ENCODE data around the gene TMEM87B.
"Not testable (repeated sequence)": the region's sequence is repeated elsewhere in the genome, so short reads cannot be mapped to it uniquely, and the experiment has no call there.

The TMEM87B gene

DNA sequence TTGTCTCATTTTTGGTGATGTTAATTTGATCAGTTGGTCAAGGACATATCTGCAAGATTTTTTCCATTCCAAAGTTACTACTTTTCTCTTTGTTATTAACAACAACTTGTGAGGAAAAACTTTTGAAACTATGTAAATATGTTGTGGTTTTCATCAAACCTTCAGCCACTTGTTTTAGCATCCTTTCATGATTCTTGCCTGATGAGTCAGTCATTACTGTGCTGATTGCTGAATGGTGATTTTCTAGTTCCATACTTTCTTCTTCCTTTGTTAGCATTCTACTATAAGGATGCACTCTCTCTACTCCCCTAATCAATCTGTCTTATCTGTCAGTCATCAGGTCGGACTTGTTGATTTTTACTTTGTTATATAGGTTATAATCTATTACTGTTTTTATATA is 10.9 kb downstream of the TMEM87B start:
- DNase-seq (ENCODE audit: low spot score) = peak; percentile 65

DNA sequence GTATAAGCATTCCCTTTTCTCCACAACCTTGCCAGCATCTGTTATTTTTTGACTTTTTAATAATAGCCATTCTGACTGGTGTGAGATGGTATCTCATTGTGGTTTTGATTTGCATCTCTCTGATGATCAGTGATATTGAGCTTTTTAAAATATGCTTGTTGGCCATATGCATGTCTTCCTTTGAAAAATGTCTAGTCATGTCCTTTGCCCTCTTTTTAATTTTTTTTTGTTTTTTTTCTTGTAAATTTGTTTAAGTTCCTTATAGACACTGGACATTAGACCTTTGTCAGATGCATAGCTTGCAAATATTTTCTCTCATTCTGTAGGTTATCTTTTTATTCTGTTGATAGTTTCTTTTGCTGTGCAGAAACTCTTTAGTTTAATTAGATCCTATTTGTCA is 14.7 kb downstream of the TMEM87B start:
- DNase-seq (ENCODE audit: low spot score) = not testable (repeated sequence)

DNA sequence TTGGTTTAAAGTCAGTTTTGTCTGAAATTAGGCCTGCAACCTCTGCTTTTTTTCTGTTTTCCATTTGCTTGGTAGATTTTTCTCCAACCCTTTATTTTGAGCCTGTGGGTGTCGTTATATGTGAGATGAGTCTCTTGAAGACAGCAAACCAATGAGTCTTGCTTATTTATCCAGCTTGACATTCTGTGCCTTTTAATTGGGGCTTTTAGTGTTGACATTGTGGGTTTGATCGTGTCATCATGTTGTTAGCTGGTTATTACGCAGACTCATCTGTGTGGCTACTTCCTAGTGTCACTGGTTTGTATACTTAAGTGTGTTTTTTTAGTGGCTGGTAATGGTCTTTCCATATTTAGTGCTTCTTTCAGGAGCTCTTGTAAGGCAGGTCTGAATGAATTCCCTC is 18.8 kb downstream of the TMEM87B start:
- no peak for DNase-seq (ENCODE audit: low spot score)

DNA sequence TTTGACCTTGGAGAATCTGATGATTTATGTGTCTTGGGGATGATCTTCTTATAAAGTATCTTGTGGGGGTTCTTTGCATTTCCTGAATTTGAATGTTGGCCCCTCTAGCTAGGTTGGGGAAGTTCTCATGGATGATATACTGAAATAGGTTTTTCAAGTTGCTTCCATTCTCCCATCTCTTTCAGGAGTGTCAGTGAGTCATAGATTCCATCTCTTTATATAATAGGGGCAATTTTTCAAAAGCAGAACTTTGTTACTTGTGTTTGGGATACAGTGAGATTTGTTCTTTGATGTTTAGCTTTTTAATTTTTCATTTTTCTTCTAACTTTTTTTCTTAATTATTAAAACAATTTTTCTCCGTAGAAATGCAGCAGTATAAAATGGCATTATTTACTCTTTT is 19.4 kb downstream of the TMEM87B start:
- no peak for DNase-seq (ENCODE audit: low spot score)

DNA sequence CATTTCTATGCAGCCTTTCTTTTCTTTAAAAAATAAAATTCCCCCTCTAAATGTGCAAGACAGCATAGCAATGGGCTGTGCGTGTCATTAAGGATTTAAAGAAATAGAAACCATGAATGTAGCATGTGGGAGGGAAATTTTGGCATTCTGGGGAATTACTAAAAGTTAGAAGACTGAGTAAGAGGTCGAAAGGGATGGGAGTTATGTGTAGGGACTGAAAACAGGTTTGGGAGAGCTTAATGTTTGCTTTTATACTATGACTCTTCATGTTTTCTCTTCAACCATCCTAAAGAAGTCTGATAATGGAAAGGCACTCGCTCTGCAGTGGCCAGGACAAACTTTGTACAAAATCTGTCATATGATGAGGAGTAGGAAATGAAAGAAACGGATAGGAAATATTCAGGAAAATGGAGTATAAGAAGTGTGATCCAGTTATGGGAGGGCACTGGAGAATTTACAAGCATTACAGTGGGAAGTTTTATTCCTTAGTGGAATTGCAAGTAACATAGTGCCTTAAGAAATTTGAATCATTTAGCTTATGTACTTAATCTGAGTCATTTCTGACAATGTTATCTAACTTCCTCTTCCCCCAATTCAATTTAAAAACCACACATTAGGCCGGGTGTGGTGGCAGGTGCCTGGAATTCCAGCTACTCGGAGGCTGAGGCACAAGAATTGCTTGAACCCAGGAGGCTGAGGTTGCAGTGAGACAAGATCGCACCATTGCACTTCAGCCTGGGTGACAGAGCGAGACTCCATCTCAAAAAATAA is 20.6 kb downstream of the TMEM87B start:
- no peak for DNase-seq (ENCODE audit: low spot score)

DNA sequence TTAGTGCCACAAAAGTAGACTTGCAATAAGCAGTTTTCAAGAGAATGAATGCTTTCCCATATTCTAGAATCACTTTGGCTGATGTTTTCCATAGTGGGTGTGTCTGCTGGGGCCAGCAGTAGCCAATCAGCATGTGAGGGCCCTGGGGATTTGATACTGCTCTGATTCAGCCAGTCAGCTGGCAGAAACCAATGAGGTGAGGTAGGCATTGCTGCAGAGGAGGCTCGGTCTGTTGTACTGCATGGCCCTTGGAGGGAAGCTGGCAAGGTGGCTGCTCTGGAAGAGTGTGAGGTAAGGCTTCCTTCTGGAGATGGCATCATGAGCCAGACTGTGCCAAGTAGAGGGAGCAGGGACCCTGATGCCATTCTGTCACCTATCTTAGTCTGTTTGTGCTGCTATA is 22.7 kb downstream of the TMEM87B start:
- DNase-seq (ENCODE audit: low spot score) = no peak

DNA sequence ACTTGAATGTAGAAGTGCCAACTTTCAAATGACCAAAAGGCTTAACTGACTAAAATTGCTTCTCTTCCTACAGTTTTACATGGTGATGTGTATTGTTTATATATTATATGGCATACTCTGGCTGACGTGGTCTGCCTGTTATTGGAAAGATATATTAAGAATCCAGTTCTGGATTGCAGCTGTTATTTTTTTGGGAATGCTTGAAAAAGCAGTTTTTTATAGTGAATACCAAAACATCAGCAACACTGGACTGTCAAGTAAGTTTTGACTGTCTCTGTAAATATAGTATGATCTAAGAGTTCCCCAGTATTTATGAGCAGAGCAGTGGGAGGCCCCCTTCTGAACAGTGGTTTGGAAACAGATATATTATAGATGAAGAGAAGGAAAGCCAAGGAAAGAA is 26.2 kb downstream of the TMEM87B start:
- DNase-seq (ENCODE audit: low spot score) = no peak

DNA sequence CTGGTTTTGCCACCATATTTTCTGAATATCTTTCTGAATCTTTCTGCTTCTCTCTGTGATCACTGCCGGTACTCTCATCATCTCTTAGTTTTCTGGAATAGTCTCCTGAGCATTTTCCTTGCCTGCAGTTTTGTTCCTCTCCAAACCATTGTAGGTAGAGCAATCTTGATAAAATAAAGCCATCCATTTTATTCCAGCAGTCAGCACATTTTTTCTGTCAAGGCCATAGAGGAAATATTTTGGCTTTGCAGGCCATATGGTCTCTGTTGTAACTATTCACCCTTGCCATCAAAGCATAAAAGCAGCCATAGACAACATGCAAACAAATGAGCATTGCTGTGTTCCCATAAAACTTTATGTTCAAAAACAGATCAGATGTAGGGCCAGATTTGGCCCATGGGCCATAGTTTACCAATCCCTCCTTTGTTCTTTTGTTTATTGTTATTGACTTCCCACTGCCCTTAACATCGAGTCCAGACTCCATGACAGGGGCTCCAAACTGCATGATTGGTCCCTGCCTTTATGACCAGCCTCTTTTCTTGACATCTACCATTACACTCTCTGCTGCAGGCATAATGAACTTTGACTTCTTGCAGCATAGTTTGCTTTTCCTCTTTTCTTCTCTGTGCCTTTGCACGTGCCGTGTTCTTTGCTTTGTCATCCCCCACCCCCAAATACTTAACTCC is 29.8 kb downstream of the TMEM87B start:
- no peak for DNase-seq (ENCODE audit: low spot score)

DNA sequence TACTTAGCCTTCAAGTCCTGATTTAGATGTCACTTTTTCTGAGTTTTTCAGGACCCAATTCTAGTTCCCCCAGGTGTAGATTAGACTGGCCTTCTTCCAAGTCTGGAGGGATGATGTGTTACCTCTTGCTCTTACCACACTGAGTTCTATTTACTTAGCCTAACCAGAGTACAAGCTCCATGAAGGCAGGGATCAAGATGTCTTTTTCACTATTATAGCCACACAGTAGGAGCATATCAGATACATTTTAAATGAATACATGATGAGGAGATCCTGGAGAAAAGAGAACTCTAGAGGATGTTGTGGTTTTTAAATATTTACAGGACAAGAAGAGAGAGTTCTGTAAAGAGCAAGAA is 30.3 kb downstream of the TMEM87B start:
- no peak for DNase-seq (ENCODE audit: low spot score)

DNA sequence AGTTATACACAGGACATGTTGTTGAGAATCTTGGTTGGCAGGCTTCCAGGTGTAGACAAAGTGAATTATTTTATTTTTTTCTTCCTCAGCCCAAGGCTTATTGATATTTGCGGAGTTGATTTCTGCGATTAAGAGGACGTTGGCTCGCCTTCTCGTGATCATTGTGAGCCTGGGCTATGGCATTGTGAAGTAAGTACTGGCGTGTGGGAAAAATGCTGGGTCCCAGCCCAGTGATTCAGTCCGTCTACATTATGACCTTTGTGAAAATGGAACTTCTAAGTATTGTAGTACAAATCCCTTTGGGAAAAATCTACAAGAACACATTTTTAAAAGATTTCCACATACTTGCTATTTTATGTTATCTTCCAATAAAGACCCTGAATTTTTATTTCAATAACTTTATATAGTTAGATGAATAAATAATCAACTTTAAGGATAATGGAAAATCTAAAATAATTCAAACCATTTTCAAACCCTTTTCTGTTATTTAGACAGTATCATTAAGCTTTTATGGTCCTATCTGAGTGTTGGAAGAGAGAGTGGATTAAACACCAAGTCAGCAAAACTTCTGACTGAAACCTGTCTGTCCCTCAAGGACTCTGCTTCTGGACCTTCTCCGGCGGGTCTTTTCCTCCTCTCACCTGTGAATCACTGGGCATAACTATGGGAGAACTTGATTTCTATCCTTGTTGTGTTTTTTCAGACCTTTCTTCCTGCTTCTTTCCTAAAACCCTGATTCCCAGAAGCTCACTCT is 31.0 kb downstream of the TMEM87B start:
- no peak for DNase-seq (ENCODE audit: low spot score)

DNA sequence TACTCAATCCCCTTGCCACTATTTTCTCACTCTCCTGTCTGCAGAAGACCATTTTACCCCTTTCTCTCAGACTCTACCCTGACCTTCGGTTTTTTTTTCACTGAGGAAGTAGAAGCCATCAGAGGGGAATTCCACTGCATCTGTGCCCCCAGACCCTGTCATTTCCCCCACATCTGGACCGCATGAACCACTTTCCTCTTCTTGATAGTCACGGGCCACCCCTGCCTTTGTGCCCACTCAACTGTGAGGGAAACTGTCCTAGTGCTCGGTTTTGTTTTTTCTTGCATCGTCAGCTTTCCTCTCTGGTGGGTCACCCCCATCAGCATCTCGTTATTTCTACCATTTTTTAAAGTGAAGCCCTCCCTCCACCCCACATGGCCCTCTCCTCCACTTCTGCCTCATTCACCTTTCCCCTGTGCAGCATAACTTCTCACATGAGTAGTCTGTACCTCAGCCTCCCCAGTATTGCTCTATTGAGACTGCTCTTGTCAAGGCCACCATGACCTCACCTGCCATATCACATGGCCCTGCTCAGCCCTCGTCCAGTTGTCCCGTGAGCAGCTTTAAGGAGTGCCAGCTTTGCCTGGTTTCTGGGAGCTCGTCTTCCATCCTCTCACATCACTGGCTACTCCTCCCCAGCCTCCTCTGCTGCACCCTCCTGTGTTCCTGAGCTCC is 32.4 kb downstream of the TMEM87B start:
- no peak for DNase-seq (ENCODE audit: low spot score)

DNA sequence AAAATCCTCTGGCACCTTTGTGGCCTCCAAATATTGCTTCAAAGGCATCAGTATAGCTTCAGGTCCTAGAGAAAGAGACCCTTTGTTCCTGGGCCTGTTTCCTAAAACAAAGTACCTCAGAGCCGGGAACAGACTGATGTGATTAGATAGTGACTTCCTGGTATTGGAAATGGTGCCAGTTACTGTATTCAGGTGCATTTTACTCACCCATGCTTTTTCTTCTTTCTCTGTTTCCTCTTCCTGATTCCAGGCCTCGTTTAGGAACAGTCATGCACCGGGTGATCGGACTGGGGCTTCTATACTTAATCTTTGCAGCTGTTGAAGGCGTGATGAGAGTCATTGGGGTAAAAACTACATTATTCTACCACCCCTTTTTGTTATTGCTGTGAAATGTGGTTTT is 34.3 kb downstream of the TMEM87B start:
- no peak for DNase-seq (ENCODE audit: low spot score)

DNA sequence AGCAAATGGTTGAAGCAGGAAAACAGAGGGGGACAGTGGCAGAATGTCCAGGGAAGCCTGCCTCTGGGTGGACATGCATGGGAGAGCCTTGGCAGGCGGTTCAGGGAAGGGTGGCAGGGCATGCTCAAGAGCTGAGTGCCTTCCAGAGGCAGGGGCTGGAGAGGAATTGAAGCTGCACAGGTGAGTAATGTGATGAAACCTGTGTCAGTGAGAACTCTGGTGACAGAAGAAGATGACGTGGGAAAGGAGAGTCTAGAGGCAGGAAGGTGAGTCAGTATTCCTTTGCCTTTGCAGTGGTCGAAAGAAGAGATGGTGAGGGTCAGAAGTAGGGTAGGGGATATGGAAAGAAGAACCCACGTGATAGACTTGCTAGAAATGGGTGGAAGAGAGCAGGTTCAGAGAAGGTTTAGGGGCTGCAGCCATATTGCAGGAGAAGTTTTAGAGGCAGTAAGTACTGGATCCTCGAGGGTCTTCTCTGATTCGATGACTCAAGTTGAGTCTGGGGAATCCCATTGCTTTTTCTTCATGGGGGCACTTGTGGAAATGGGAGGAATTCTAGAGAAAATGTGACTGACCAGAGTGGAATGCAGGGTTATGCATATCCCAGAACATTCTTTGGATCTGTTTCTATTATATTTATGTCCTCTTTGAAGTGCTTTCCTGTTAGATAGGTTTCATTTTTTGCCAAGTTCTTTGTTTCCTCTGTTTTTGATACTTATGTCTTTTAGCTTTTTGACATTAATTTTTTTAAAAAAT is 37.4 kb downstream of the TMEM87B start:
- peak; percentile 43 for DNase-seq (ENCODE audit: low spot score)

DNA sequence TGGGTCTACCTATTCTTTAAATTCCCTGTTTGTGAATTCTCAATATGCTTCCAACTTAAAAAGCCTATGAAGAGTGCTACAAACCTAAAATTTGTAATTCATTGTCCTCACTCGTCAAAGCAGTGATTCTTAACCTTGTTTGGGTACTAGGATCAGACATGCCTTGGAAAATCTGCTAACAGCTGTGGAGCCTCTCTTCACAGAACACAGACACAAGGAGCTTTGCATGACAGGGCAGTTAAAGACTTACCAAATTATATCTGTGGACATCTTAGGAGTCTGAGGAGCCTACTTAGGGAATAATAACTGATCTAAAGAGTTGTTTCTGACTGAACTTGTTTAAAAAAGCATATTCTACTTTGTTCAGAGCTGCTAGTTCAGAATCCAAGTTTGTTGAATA is 38.1 kb downstream of the TMEM87B start:
- DNase-seq (ENCODE audit: low spot score) = no peak

DNA sequence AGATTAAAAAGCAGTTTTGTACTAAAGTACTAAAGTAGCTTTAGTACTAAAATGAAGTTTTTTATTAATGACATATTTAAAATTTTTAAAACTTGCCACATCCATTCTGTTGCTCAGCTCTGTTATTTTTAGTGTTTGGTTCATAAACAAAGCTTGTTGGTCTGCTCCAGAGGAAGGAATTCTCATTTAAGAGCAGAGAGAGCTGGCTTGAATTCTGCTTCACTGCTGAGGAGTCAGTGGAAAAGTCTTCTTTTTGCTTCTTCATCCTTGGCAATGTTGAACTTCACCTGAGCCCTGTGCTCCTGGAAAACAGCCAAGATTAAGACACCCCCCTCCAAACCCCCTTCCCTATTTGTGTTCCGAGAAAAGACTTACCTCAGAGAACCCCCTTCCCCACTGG is 40.6 kb downstream of the TMEM87B start:
- no peak for DNase-seq (ENCODE audit: low spot score)

DNA sequence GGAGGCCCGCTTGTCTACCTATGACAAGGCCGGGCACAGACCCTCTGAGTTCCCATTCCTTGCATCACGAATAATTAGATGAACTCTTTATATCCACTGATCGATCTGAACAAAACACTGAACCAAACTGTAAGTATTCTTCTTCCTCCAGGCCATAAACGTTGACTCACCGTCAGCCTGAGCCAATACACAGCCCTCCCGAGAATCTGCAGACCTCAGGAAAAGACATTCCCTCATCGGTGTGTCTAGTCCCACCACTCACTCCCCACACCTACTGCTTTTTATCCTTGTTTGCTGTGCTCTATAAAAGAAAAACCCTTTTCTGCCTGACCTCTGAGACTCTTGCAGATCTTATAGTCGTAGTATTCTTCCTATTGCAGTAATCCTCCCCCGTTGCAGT is 41.0 kb downstream of the TMEM87B start:
- peak; percentile 17 for DNase-seq (ENCODE audit: low spot score)

DNA sequence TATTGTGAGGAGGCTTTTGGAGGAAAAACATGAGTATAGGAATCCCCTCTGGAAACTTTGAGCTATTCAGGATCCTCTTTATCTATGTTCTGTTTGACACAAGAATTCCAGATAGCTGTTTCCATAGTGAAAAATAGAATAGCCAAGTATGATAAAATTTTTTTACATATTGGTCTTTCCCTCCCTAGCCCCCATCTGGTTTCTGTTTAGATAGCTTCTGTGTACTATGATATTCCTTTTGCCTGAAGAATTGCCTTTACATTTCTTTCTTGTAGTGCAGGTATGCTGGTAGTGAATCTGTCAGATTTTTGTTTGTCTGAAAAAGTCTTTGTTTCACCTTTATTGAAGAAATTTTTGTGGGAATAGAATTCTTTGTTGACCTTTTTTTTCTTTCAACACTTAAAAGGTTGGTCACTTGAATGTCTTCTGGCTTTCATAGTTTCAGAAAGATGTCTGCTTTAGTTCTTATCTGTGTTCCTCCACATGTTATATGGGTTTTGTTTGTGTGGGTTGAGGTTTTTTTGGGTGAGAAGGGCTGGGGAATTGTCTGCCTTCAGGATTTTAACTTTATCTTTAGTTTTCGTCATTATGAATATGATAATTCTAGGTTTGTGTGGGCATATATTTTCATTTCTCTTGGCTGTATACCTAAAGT is 53.2 kb downstream of the TMEM87B start:
- DNase-seq (ENCODE audit: low spot score) = no peak

DNA sequence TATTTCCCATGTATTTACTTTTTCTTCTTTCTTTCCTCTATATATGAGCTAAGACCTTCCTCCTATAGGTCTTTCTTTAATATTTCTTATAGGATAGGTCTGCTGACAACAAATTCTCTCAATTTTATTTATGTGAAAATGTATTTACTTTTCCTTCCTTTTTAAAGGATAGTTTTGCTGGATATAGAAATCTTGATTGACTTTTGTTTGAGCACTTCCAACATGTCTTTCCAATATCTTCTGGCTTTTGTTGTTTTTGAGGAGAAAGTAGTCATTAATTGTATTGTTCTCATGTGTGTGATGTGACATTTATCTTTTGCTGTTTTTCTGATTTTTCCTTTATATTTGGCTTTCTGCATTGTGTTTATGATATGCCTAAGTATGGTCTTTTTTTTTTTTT is 54.2 kb downstream of the TMEM87B start:
- no peak for DNase-seq (ENCODE audit: low spot score)

DNA sequence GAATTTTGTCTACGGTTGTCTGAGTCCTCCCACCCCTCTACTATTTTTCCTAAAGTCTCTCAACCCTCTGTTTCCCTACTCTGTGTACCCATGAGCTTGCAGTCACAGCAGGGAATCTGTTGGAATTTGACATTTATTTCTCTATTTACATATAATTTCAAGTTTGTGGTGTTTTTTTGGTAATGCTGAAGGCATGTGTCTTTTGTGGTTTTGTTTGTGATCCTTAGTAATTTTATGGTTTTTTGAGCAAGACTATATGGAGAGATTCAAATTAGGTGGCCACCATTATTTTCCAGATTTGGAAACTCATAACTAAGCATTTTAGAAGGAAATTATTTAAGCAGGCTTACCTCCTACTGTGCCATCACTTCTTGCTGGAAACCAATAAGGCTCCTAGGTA is 55.9 kb downstream of the TMEM87B start:
- no peak for DNase-seq (ENCODE audit: low spot score)

DNA sequence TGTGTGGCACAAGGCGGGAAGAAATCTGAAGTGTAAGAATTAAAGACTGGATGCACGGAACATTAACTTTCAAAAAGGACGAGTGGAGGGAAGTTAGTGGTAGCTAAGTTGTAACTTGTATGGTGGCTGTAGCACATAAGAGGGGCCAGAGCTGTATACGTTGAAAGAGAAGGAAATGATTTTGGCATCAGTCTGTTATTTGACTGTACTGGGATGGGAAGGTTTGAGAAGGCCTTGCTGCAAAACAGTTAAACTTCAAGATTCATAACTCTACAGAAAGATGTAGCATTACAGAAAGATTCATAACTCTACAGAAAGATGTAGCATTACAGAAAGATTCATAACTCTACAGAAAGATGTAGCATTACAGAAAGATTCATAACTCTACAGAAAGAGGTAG is 58.3 kb downstream of the TMEM87B start:
- not testable (repeated sequence) for DNase-seq (ENCODE audit: low spot score)

DNA sequence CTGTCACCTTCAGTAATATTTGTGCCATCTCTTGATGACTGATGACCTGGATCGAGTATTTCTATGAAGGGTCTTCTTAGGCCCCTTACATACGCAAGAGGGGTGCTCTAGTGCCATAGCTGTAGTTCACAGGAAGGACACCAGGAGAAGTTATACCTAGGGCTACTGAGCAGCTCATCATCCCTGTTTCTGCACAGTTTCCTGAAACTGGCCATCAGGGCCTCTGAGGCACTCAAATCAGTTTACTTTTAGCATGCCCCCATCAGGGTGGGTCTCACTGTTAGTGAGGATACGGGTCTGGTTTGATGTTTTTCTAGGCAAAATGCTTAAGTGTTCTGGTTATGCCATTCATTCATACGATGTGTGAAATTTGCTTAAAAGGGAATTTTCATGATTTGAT is 63.1 kb downstream of the TMEM87B start:
- DNase-seq (ENCODE audit: low spot score) = no peak
